K562 (cell line): ENCODE results near the gene STAMBPL1.

Experiments used
- CEBPZ ChIP-seq: fragments of 150-350 bp; IDR thresholded peaks from 2 replicates; pipeline ENCODE4 v1.6.1; 2014; ENCODE audit warnings: low read depth, mild to moderate bottlenecking, low read length, borderline replicate concordance
- FOXP4 ChIP-seq: sonication (generic); formaldehyde crosslinking; IDR thresholded peaks from 2 replicates; pipeline ENCODE4 v1.8.0; 2022; ENCODE audit warnings: mild to moderate bottlenecking, missing genetic modification reagents, borderline replicate concordance
- HNRNPLL ChIP-seq: fragments of 200-400 bp; formaldehyde crosslinking; IDR thresholded peaks from 2 replicates; pipeline ENCODE4 v1.6.1; 2017; ENCODE audit warnings: low read length, low read depth, mild to moderate bottlenecking; ENCODE audit not compliant: poor library complexity, severe bottlenecking
- TBL1XR1 ChIP-seq, 2 experiments: IDR thresholded peaks; 2 replicates each; pipeline ENCODE4 v1.6.1; 2012; ENCODE audit warnings: improper control_type of control experiment in 2 of 2, low read length in 2 of 2, mild to moderate bottlenecking in 1 of 2
- ZBTB33 ChIP-seq: sonication (generic); formaldehyde crosslinking; IDR thresholded peaks from 2 replicates; pipeline ENCODE4 v1.8.1; 2023; ENCODE audit warnings: mild to moderate bottlenecking, missing genetic modification reagents
- TF ChIP-seq, protein P1 (sequence below): fragments of 250-450 bp; sonication (Bioruptor Pico); IDR thresholded peaks from 2 replicates; pipeline ENCODE4 v1.5.0; 2021; ENCODE audit warnings: mild to moderate bottlenecking, borderline replicate concordance

- TF ChIP-seq, protein P1, sequence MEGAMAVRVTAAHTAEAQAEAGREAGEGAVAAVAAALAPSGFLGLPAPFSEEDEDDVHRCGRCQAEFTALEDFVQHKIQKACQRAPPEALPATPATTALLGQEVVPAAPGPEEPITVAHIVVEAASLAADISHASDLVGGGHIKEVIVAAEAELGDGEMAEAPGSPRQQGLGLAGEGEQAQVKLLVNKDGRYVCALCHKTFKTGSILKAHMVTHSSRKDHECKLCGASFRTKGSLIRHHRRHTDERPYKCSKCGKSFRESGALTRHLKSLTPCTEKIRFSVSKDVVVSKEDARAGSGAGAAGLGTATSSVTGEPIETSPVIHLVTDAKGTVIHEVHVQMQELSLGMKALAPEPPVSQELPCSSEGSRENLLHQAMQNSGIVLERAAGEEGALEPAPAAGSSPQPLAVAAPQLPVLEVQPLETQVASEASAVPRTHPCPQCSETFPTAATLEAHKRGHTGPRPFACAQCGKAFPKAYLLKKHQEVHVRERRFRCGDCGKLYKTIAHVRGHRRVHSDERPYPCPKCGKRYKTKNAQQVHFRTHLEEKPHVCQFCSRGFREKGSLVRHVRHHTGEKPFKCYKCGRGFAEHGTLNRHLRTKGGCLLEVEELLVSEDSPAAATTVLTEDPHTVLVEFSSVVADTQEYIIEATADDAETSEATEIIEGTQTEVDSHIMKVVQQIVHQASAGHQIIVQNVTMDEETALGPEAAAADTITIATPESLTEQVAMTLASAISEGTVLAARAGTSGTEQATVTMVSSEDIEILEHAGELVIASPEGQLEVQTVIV (CRISPR knock-in tag), result no peak
- TF ChIP-seq ZBTB33 (CRISPR knock-in tag) (no peak), FOXP4 (CRISPR knock-in tag) (no peak), HNRNPLL (no peak), TBL1XR1 (IDR thresholded peaks at IDR 0.05; ENCODE audit: low read length in 2 of 2) (no peak), CEBPZ (no peak)
Measured at GRCh38 chr10:88893611-88894010, 13.6 kb downstream of the STAMBPL1 start.
